Mammary epithelial cell (primary cell): ENCODE results near the gene DNAH14.
"Not testable (repeated sequence)": the region's sequence is repeated elsewhere in the genome, so short reads cannot be mapped to it uniquely, and the experiment has no call there.

Experiments used
- CTCF ChIP-seq, 2 donors: IDR thresholded peaks in 1 of 2; conservative IDR thresholded peaks in 1 of 2; 2 replicates each; pipeline ENCODE4 v1.5.1; 2011 to 2012; ENCODE audit warnings: inconsistent platforms in 2 of 2, low read length in 2 of 2, mild to moderate bottlenecking in 2 of 2, control low read depth in 1 of 2, low read depth in 1 of 2; ENCODE audit not compliant: insufficient read depth in 1 of 2; ENCODE audit errors: extremely low read depth in 1 of 2
- EZH2 ChIP-seq: IDR thresholded peaks from 2 replicates; pipeline ENCODE4 v1.6.1; 2012; ENCODE audit warnings: low read length, inconsistent platforms, borderline replicate concordance

GRCh38 chr1:225036441-225036840 is 107.0 kb downstream of the DNAH14 start:
- TF ChIP-seq CTCF (conservative IDR thresholded peaks at IDR 0.05 in 1 of 2, IDR thresholded peaks at IDR 0.05 in 1 of 2; ENCODE audit: extremely low read depth in 1 of 2, insufficient read depth in 1 of 2, low read depth in 1 of 2, low read length in 2 of 2); EZH2: not testable (repeated sequence)
